HFFc6 (cell line): ENCODE data around the gene UNC45A. TPM values are rescaled to one million over a fixed set of nuclear protein-coding genes. Genes with fewer than 3 reads are reported as not detected.

Experiments
- DNase-seq: peaks from one replicate; pipeline ENCODE4 v3.0.0-alpha.2; 2018
- H3K27ac Mint-ChIP-seq: 2 replicates; pipeline ENCODE4 v1.8.0; 2020; ENCODE audit warnings: mild to moderate bottlenecking, mixed read lengths
- H3K27me3 Mint-ChIP-seq: 2 replicates; pipeline ENCODE4 v1.8.0; 2021; ENCODE audit warnings: mild to moderate bottlenecking, moderate library complexity, mixed read lengths; ENCODE audit not compliant: insufficient read depth
- H3K36me3 Mint-ChIP-seq: 2 replicates; pipeline ENCODE4 v1.8.0; 2021; ENCODE audit warnings: low read depth, mixed read lengths
- H3K4me1 Mint-ChIP-seq: 2 replicates; pipeline ENCODE4 v1.8.0; 2020; ENCODE audit warnings: low read depth, mixed read lengths
- H3K4me3 Mint-ChIP-seq: 2 replicates; pipeline ENCODE4 v1.8.0; 2020; ENCODE audit warnings: mild to moderate bottlenecking, moderate library complexity, mixed read lengths
- H3K9me3 Mint-ChIP-seq: 2 replicates; pipeline ENCODE4 v1.8.0; 2020; ENCODE audit warnings: mild to moderate bottlenecking, mixed read lengths
- total RNA-seq, 6 experiments: library from RNA; stranded (reverse); fragmentation: NEBNext Ultra II Directional; extraction: Animal tissue kit (Norgen Biotek cat#: 25700); gene quantifications; 2 replicates in 1 of 6; 3 replicates in 5 of 6; pipeline ENCODE4 v1.2.3, GENCODE V29; 2021
- TF ChIP-seq, protein P1 (sequence below): fragments of 200-600 bp; sonication (generic); IDR thresholded peaks from 2 replicates; pipeline ENCODE4 v1.5.0; 2021; ENCODE audit warnings: antibody characterized with exemption, mild to moderate bottlenecking

UNC45A gene
- total RNA-seq, 6 experiments from 2014 or later = 65.3 to 77.5 (median 72.1) TPM

GRCh38 chr15:90962021-90962420 is 26.9 kb downstream of the UNC45A start:
- H3K36me3 Mint-ChIP-seq = peaks cover 46% of the 10 kb centered on the region; the same call in 1 of the 2 replicates
- no peak overlapping the region for H3K27ac Mint-ChIP-seq
- TF ChIP-seq, protein P1, sequence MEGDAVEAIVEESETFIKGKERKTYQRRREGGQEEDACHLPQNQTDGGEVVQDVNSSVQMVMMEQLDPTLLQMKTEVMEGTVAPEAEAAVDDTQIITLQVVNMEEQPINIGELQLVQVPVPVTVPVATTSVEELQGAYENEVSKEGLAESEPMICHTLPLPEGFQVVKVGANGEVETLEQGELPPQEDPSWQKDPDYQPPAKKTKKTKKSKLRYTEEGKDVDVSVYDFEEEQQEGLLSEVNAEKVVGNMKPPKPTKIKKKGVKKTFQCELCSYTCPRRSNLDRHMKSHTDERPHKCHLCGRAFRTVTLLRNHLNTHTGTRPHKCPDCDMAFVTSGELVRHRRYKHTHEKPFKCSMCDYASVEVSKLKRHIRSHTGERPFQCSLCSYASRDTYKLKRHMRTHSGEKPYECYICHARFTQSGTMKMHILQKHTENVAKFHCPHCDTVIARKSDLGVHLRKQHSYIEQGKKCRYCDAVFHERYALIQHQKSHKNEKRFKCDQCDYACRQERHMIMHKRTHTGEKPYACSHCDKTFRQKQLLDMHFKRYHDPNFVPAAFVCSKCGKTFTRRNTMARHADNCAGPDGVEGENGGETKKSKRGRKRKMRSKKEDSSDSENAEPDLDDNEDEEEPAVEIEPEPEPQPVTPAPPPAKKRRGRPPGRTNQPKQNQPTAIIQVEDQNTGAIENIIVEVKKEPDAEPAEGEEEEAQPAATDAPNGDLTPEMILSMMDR = no peak
- H3K4me1 Mint-ChIP-seq = peaks cover 16% of the 10 kb centered on the region
- peaks cover 4% of the 10 kb centered on the region; the same call in 1 of the 2 replicates for H3K27me3 Mint-ChIP-seq
- no peak for DNase-seq
- no peak overlapping the region for H3K4me3 Mint-ChIP-seq
- no peaks in the 10 kb centered on the region for H3K9me3 Mint-ChIP-seq

GRCh38 chr15:90966262-90966661 is 31.2 kb downstream of the UNC45A start:
- DNase-seq = no peak
- peaks cover 46% of the 10 kb centered on the region; the same call in 1 of the 2 replicates for H3K36me3 Mint-ChIP-seq
- H3K9me3 Mint-ChIP-seq = no peaks in the 10 kb centered on the region
- H3K4me3 Mint-ChIP-seq = no peak overlapping the region
- no peak overlapping the region for H3K27ac Mint-ChIP-seq
- no peaks in the 10 kb centered on the region for H3K4me1 Mint-ChIP-seq
- TF ChIP-seq, protein P1 = no peak
- H3K27me3 Mint-ChIP-seq = no peaks in the 10 kb centered on the region

DNA sequence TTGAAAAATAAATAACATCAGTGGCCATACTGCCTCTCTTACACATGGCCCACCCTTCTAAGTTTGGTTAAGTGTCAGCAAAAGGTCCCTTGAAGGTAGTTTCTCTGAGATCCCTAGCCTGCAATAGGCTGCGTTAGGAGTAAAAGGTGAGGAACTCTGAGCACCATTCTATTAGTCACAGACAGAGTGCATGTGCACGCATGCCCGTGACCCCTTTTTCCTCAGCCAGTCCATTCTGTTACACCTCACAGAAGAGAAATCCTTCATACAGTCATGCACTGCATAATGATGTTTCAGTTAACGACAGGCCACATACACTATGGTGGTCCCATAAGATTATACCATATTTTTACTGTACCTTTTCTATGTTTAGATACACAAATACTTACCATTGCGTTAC is 32.1 kb downstream of the UNC45A start:
- Mint-ChIP-seq H3K4me3 (no peak overlapping the region), H3K27me3 (no peaks in the 10 kb centered on the region), H3K4me1 (no peaks in the 10 kb centered on the region), H3K36me3 (peaks cover 37% of the 10 kb centered on the region; the same call in 1 of the 2 replicates), H3K27ac (no peak overlapping the region), H3K9me3 (no peaks in the 10 kb centered on the region)
- TF ChIP-seq, protein P1 = no peak
- DNase-seq = no peak

- Mint-ChIP-seq H3K27ac (peak overlapping the region; percentile 36; the same call in 1 of the 2 replicates), H3K27me3 (no peaks in the 10 kb centered on the region; the same call in 1 of the 2 replicates), H3K36me3 (peaks cover 33% of the 10 kb centered on the region; the same call in 1 of the 2 replicates), H3K9me3 (no peaks in the 10 kb centered on the region), H3K4me1 (no peaks in the 10 kb centered on the region), H3K4me3 (no peak overlapping the region)
- TF ChIP-seq, protein P1 = no peak
- no peak for DNase-seq
These were observed 33.3 kb downstream of the UNC45A start for GRCh38 chr15:90968434-90968833.

- TF ChIP-seq, protein P1 = no peak
- Mint-ChIP-seq H3K4me3 (no peak overlapping the region), H3K36me3 (peaks cover 45% of the 10 kb centered on the region), H3K27me3 (no peaks in the 10 kb centered on the region; the same call in 1 of the 2 replicates), H3K4me1 (no peaks in the 10 kb centered on the region), H3K9me3 (no peaks in the 10 kb centered on the region), H3K27ac (no peak overlapping the region)
- no peak for DNase-seq
These were observed 35.2 kb downstream of the UNC45A start for GRCh38 chr15:90970274-90970673.

DNA sequence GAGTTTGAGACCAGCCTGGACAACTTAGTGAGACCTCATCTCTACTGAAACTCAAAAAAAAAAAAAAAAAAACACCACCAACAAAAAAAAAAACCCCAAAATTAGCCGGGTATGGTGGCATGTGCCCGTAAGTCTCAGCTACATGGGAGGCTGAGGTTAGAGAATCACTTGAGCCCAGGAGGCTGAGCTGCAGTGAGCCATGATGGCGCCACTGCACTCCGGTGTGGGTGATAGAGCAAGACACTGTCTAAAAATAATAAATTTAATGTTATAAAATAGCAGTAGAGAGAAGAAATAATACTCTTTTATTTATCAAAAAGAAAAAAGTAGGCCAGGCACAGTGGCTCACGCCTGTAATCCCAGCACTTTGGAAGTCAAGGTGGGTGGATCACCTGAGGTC is 37.0 kb downstream of the UNC45A start:
- no peak overlapping the region for H3K4me3 Mint-ChIP-seq
- H3K4me1 Mint-ChIP-seq = no peaks in the 10 kb centered on the region
- no peaks in the 10 kb centered on the region; the same call in 1 of the 2 replicates for H3K27me3 Mint-ChIP-seq
- peaks cover 34% of the 10 kb centered on the region for H3K36me3 Mint-ChIP-seq
- no peaks in the 10 kb centered on the region for H3K9me3 Mint-ChIP-seq
- no peak for DNase-seq
- TF ChIP-seq, protein P1 = no peak
- H3K27ac Mint-ChIP-seq = no peak overlapping the region
